HL-60 (cell line): ENCODE results near the gene BPGM.
"Not testable (repeated sequence)": the region's sequence is repeated elsewhere in the genome, so short reads cannot be mapped to it uniquely, and the experiment has no call there.

Source experiments
- DNase-seq, 2 experiments: peaks; one replicate each; pipeline ENCODE4 v3.0.0-alpha.2; 2010 to 2020; ENCODE audit warnings: low read depth in 1 of 2, low spot score in 1 of 2
- H3K27ac ChIP-seq: fragments of 250-450 bp; sonication (Bioruptor Pico); replicated peaks from 2 replicates; pipeline ENCODE4 v1.5.1; 2020; ENCODE audit warnings: mild to moderate bottlenecking, moderate library complexity
- H3K27me3 ChIP-seq: fragments of 250-450 bp; sonication (Bioruptor Pico); 2 replicates; pipeline ENCODE4 v1.5.1; 2021; ENCODE audit warnings: mild to moderate bottlenecking, moderate library complexity; ENCODE audit not compliant: insufficient read depth, poor library complexity, severe bottlenecking
- H3K4me3 ChIP-seq: replicated peaks from 2 replicates; pipeline ENCODE4 v1.5.1; 2011; ENCODE audit warnings: mild to moderate bottlenecking, control low read depth, low read length; ENCODE audit not compliant: insufficient read depth
- GABPA ChIP-seq: IDR thresholded peaks from 2 replicates; pipeline ENCODE4 v1.6.1; 2012; ENCODE audit warnings: low read depth
- POLR2AphosphoS5 ChIP-seq: IDR thresholded peaks from 2 replicates; pipeline ENCODE4 v1.6.1; 2012; ENCODE audit warnings: low read depth
- SPI1 ChIP-seq: IDR thresholded peaks from 2 replicates; pipeline ENCODE4 v1.6.1; 2012; ENCODE audit warnings: low read depth, mild to moderate bottlenecking, borderline replicate concordance
- TF ChIP-seq, protein P1 (sequence below): IDR thresholded peaks from 2 replicates; pipeline ENCODE4 v1.6.1; 2012; ENCODE audit warnings: low read depth; ENCODE audit not compliant: insufficient replicate concordance
- TF ChIP-seq, protein P2 (sequence below): IDR thresholded peaks from one replicate; pipeline ENCODE4 v1.5.1; 2011; ENCODE audit warnings: low read length, control low read depth, inconsistent platforms; ENCODE audit not compliant: insufficient read depth

The BPGM gene

DNA sequence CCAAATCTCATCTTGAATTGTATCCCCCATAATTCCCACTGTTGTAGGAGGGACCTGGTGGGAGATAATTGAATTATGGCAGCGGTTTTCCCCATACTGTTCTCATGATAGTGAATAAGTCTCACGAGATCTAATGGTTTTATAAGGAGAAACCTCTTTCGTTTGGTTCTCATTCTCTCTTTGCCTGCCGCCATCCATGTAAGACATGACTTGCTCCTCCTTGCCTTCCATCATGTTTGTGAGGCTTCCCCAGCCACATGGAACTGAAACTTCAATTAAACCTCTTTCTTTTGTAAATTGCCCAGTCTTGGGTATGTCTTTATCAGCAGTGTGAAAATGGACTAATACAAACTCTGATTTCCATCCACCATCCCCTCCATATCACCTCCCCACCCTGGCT, 4.7 kb upstream of the BPGM start:
- not testable (repeated sequence) for H3K4me3 ChIP-seq, H3K27ac ChIP-seq, DNase-seq, H3K27me3 ChIP-seq

DNA sequence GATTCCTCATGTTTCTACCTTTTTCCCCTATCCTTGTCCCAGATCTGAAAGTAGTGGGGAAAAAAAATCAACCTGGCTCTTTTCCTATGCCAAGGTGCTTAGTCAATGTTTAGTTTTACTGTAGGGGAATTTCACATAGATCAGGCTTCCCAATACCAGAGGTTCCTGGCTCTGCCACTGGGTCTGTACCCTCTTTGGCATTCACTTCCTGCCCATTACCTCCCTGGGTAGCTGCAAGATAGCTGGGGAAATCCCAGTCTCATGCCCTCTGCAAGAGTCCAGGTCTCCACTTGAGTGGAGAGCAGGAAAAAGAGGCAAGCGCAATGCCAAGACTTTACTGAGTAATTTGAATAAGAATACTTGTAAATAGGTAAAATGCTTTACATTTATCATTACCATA, 3.5 kb upstream of the BPGM start:
- no peaks in the 10 kb centered on the region for H3K27me3 ChIP-seq
- H3K4me3 ChIP-seq = no peak overlapping the region
- H3K27ac ChIP-seq = no peak overlapping the region
- TF ChIP-seq GABPA = no peak
- no peak for TF ChIP-seq POLR2AphosphoS5
- TF ChIP-seq, protein P1, sequence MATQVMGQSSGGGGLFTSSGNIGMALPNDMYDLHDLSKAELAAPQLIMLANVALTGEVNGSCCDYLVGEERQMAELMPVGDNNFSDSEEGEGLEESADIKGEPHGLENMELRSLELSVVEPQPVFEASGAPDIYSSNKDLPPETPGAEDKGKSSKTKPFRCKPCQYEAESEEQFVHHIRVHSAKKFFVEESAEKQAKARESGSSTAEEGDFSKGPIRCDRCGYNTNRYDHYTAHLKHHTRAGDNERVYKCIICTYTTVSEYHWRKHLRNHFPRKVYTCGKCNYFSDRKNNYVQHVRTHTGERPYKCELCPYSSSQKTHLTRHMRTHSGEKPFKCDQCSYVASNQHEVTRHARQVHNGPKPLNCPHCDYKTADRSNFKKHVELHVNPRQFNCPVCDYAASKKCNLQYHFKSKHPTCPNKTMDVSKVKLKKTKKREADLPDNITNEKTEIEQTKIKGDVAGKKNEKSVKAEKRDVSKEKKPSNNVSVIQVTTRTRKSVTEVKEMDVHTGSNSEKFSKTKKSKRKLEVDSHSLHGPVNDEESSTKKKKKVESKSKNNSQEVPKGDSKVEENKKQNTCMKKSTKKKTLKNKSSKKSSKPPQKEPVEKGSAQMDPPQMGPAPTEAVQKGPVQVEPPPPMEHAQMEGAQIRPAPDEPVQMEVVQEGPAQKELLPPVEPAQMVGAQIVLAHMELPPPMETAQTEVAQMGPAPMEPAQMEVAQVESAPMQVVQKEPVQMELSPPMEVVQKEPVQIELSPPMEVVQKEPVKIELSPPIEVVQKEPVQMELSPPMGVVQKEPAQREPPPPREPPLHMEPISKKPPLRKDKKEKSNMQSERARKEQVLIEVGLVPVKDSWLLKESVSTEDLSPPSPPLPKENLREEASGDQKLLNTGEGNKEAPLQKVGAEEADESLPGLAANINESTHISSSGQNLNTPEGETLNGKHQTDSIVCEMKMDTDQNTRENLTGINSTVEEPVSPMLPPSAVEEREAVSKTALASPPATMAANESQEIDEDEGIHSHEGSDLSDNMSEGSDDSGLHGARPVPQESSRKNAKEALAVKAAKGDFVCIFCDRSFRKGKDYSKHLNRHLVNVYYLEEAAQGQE = no peak
- TF ChIP-seq SPI1 = no peak
- TF ChIP-seq, protein P2, sequence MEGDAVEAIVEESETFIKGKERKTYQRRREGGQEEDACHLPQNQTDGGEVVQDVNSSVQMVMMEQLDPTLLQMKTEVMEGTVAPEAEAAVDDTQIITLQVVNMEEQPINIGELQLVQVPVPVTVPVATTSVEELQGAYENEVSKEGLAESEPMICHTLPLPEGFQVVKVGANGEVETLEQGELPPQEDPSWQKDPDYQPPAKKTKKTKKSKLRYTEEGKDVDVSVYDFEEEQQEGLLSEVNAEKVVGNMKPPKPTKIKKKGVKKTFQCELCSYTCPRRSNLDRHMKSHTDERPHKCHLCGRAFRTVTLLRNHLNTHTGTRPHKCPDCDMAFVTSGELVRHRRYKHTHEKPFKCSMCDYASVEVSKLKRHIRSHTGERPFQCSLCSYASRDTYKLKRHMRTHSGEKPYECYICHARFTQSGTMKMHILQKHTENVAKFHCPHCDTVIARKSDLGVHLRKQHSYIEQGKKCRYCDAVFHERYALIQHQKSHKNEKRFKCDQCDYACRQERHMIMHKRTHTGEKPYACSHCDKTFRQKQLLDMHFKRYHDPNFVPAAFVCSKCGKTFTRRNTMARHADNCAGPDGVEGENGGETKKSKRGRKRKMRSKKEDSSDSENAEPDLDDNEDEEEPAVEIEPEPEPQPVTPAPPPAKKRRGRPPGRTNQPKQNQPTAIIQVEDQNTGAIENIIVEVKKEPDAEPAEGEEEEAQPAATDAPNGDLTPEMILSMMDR = no peak
- DNase-seq = no peak

DNA sequence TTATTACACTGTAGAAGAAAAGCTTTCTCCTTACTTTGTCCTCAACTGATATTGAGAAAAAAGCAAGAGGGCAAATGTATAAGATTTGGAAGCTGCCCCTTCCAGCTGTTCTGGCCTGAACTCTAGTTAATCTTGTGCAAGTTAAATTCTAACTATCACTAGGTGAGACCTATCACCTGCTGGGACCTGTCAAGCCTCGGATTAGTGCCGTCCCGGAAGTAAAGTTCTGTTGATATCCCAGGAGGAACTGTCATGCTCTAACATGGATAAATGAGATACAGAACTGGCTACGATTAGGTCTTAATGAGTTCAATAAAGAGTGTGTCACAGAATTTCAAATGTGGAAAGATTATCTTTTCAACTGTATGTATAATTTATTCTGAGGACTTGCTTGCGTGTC, 1.2 kb upstream of the BPGM start:
- TF ChIP-seq, protein P2 = no peak
- TF ChIP-seq POLR2AphosphoS5 (no peak), GABPA (no peak), SPI1 (no peak)
- TF ChIP-seq, protein P1 = no peak
- Histone ChIP-seq H3K27me3 (no peaks in the 10 kb centered on the region), H3K4me3 (peak overlapping the region; percentile 71), H3K27ac (no peak overlapping the region; the same call in 1 of the 2 replicates)
- no peak for DNase-seq

DNA sequence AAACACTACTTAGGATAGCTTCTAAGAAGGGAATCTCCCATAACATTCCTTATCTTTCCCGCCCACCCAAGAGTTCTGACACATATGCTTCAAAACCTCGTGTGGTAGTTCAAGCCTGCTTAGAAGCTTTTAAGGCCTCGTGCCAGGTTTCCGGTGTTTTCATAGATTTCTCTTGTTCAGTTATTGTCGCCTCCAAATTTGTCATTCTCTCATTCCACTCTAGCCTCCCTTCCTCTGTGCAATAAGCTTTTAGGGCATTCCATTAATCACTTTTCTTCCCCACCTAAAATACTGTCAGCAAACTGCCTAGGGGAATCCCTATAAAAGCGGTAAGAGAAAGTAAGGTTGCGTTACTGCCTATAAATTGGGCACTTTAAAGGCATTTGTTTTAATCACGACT, 718 bp upstream of the BPGM start:
- Histone ChIP-seq H3K27ac (peak overlapping the region; percentile 58), H3K4me3 (peak overlapping the region; percentile 71), H3K27me3 (no peaks in the 10 kb centered on the region)
- TF ChIP-seq SPI1 = no peak
- TF ChIP-seq, protein P1 = no peak
- no peak for TF ChIP-seq GABPA
- TF ChIP-seq, protein P2 = no peak
- no peak for TF ChIP-seq POLR2AphosphoS5
- DNase-seq = no peak
